ENCODE data around the gene TRABD.
A peak's percentile ranks its signal among the peaks of the same experiment; 100 is the strongest.

- TF ChIP-seq CTCF (IDR thresholded peaks at IDR 0.05) (peak; percentile 21 to 83 (median 72)), POLR2A (IDR thresholded peaks at IDR 0.05) (no peak), POLR2AphosphoS5 (IDR thresholded peaks at IDR 0.05) (no peak)
Measured at GRCh38 chr22:50146439-50147238, 39.1 kb upstream of the TRABD start.

Measured in breast epithelium (tissue), 3 donors.